HG02870 (cell line): ENCODE measurements around the gene LCE6A.

ENCODE experiments used
- ATAC-seq: cut with Tn5 transposase; IDR thresholded peaks from one replicate; pipeline ENCODE4 v1.9.1; 2021; ENCODE audit warnings: mild to moderate bottlenecking, moderate library complexity; ENCODE audit not compliant: unreplicated experiment

The LCE6A gene

DNA sequence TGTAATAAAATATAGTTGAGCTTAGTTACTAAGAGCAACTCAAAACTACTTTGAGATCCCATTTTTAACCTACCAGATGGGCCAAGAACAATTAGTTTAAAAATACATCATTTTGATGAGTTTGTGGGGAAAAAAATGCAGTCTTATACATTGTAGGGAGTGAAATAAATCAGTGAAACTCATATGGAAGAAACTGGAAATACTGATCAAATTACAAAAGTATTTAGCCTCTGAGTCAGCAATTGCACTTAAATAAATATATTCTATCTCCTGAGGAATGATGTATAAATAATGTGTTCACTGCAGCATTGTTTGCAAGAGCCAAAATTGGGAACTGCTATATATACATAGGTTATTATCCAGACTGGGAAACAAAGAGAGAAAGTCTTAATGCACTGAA lies 30.8 kb downstream of the LCE6A start:
- ATAC-seq: no peak

DNA sequence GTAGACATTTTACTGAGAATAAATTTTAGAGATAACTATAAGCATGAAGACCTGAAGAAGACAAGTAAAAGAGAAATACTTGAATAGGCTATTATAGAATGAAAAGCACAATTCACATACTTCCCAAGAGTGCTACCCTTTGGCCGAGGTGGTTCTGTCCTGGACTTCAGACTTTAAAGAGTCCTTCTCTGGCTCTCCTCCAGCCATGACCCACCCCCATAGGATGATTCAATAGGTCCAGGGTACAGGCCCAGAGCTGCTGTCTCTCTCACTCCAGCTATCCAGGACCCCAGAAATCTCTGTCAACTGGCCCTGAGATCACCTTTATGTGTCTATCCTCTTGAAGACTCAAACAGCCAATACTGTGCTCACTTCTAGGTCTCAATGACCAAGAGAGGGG lies 34.2 kb downstream of the LCE6A start:
- ATAC-seq: no peak

DNA sequence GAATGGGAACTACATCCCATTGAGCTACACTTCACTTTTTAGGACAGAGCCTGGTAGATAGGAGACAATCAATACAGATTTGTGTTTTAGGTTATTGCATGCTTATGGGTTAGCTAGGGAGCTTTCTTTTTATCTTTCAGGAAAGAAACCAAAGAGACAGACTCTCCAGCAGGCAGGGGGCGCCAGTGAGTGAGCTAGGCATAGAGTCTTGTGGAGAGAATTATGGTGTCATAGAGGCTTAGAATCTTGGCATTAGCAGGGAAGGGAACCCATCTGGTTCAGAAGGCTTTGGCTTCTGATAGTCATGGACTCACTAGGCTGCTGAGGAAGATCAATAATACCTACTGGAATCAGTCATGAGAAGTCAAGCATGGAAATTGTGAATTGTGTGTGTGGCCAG lies 35.4 kb downstream of the LCE6A start, which contains the start of gene SMCP:
SMCP (plus strand) TSS at position 281 of the 400 bp plus-strand sequence. CDS start 6,101 bp downstream, outside the sequence.
- ATAC-seq: no peak

DNA sequence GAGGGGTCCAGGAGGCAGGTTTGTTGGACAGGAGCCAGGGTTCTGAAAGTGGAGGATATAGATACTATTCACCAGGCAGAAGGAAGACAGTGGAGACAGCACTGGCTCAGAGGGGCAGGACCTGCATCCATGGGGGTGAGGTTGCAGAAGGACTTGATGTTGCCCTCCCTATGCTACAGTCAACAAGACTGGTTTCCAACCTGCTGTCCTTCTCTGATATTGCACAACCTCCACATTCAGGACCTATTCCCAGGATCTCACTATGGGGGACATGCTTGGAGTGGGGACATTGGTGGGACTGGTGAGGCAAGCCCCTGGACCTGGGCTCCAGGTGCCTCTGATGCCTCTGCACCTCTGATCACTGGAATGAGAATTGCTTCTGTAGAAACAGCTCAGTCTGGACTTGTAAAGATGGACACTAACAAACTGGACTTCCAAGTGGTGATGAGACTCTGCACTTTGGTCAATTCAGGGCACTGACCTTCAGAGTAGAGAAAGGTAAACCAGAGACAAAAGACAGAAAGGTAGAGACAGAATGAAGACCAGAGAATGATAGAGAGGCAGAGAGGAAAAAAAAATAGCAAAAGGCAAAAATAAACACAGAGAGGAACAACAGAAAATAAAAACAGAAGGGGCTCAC lies 37.0 kb downstream of the LCE6A start:
- no peak for ATAC-seq

DNA sequence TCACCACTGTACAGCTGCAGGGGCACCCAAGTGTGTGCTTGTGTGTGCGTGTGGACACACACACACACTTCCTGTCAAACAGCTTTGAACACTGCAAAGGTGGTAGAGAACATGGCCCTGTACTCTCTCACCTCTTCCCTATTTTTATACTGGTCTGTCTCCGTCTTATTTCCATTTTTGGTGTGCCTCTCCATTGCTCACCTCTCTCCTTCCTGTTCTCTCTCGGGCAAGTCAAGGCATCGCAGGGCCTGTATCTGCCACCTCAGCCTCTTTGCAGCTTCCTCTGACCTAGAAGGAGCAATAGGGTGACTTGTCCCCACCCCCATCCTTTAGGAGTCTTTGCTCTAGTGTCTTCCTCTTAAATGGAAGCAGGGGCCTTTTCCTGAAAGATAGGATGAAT lies 37.7 kb downstream of the LCE6A start:
- ATAC-seq: no peak

DNA sequence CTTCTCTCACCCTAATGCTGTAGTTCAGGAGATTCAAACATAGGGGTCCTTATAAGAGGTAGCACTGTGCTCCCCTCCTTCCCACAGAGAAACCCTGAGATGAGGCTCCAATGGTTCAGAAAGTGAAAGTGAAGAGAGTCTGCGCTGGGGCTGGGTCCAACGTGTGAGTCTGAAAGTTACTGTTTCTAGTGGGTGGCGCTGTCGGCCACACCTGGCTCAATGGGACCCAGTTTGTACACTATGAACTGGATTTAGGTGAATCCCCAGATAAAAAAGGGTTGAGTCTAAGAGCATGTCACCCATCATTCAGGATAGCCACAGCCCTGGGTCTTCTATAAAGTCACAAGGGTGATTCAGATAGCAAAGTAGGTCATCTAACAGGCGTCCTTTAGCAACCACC lies 38.3 kb downstream of the LCE6A start:
- ATAC-seq: peak; percentile 88

DNA sequence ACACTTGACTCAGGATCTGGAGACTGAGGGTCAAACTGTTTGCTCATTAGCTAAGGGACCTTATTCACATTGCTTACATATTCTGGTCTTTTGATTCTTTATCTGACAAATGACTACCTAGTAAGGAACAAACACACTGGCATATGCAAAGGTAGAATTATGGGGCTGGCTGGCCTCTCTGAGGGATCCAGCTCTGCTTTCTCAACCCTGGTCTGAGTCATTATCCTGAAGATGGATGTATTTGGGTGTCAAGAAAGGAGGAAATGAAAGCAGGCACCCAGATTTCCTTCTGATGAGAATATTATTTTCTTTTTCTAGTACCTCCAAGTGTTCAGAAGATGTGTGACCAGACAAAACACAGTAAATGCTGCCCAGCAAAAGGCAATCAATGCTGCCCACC lies 41.4 kb downstream of the LCE6A start:
- ATAC-seq: no peak

DNA sequence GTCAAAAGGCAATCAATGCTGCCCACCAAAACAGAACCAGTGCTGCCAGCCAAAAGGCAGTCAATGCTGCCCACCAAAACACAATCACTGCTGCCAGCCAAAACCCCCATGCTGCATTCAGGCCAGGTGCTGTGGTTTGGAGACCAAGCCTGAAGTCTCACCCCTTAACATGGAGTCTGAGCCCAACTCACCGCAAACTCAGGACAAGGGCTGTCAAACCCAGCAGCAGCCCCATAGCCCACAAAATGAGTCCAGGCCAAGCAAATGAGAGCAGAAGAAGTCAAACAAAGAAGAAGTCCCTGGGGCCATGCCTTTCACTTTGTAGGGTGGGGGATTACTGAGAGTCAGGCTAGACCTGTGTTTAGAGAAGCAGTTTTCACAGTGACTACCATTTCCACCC lies 41.9 kb downstream of the LCE6A start:
- ATAC-seq: no peak

DNA sequence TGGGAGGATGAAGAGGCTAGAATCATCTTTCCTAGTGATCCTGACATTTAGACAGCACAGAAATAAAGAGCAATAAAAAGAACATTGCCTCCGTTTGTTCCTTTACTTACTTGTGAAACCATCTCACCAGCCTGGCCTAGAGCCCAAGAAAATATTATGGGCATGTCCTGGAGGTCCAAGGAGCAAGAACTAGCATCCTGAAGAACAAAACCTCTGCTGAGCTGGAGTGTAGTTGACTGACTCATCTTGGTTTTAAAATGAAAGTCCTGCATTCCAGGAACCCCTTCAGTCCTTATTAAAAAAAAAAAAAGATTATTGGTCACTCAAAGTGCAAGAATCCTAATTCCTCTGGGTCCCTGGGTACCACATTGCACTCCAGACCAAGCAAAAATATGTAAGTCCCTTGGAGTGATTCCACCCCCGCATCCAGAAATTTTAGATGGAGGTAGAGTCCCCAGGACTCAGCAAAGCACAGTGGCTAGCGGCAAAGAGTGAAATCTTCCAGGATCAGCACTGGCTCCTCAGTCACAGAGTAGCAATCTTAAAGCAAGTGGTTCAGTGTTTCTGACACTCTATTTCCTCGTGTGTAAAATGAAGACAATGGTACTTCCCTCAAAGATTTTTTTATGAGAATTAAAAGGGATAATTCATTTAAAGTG lies 42.4 kb downstream of the LCE6A start:
- ATAC-seq: no peak

DNA sequence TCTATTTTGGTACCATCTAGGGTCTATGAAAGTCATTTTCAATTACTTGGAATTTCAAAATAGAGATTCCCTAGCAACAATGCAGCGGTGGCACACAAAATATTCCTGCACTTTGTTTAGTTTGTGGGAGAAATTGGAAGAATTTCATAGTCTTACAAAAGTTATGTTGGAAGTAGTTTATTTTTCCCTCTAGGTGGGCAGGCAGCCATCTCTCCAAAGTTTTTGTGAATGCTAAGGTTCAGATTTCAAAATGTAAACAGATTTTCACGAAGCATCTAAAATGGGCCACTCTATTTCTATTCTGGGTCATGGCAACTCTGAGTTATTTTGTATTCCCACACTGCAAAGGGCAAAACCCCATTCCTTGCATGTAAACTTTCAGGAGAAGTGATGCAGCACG lies 43.4 kb downstream of the LCE6A start:
- no peak for ATAC-seq

DNA sequence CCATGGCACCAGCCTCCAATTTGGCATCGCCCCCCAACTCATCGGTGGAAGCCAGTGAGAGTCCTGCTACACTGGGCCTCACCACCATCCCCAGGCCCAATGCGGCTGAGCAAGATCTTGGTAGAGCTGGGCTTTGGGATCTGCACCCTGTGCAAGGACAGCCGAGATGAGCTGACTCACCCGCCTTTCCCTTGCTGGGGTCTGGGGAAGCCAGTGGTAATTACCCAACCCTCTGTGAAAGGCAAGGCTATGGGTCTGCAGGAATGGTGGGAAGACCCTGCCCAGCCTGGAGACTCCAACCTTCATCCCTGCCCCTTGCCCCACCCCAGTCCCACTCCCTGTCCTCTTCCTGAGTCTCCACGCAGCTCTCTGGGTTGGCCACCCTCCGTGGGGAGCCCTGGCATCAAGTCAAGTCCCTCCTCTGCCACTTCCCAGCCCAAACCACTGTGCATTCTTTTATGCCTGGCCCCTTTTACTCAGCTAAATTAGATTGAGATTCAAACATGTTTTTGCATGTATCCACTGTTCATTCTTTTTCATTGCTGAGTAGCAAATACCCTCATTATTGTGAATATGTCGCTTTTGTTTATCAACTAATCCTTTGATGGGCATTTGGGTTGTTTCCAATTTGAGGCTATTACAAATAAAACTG lies 44.2 kb downstream of the LCE6A start:
- ATAC-seq: no peak

DNA sequence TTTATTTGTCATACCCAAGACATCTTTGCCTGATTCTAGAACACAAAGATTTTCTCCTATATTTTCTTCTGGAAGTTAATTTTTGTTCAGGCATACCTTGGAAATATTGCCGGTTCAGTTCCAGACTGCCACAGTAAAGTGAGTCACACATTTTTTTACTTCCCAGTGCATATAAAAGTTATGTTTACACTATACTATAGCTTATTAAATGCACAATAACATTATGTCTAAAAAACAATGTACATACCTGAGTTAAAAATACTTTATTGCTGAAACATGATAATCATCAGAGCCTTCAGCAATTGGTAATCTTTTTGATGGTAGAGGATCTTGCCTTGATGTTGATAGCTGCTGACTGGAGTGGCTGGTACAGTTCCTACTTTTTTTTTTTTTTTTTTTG lies 45.5 kb downstream of the LCE6A start:
- ATAC-seq: no peak
